T-helper 22 cell (primary cell): ENCODE results near the gene KLHL26.
"Not testable (repeated sequence)": the region's sequence is repeated elsewhere in the genome, so short reads cannot be mapped to it uniquely, and the experiment has no call there.

Source experiments
- DNase-seq: peaks from one replicate; pipeline ENCODE4 v3.0.0-alpha.2; 2020; ENCODE audit warnings: low read depth

Gene KLHL26

DNA sequence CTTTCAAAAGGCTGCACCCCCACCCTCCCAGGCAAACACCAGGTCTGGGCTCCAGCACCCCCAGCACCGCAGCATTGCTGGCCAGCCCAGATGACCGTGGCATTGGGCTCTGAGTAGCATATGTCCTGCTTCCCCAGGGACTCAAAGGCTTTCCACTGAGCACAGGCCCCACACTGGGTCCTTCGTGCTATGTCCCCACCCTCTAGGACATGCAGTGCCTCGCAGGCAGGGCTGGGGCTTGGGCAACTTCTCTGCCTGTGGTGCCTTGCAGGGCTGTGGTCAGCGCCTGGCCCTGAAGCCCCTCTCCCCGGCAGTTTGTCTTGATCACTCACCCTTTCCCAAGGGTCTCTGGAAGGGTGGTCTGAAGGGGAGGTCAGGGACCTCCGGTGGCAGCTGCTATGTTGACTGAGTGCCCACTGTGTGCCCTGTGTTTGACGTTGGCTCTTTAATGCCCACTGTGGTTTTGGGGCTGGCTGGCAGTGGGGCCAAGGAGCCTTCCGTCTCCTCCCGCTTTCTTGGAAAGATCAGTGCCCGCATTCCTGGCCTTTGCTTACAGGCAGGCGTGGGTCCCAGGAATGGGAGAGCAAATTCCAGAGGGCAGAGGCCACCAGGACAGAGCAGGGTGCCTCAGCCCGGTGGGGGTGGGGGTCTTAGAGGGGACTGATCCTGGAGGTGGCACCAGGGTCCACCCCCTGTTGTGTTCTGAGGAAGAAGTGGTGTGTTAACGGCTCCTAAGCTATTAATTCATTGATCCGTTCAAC is 26.3 kb downstream of the KLHL26 start:
- DNase-seq = no peak

DNA sequence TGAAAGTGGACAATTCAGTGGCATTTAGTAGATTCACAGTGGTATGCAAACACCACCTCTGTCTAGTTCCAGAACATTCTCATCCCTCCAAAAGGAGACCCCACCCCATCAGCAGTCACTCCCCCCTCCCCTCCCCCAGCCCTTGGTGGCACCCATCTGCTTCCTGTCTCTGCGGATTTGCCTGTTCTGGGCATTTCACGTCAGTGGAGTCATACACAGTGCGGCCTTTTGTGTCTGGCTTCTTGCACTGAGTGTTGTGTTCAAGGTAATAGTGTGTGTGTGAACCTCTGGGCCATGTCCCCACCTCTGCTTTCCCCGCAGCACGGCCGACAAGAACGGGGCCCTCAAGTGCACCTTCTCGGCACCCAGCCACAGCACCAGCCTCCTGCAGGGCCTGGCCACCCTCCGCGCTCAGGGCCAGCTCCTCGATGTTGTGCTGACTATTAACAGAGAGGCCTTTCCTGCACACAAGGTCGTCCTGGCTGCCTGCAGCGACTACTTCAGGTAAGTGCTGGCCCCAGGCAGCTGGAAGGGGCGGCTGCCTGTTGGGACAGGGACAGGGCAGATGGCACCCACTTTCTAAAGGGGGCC is 27.2 kb downstream of the KLHL26 start:
- no peak for DNase-seq

DNA sequence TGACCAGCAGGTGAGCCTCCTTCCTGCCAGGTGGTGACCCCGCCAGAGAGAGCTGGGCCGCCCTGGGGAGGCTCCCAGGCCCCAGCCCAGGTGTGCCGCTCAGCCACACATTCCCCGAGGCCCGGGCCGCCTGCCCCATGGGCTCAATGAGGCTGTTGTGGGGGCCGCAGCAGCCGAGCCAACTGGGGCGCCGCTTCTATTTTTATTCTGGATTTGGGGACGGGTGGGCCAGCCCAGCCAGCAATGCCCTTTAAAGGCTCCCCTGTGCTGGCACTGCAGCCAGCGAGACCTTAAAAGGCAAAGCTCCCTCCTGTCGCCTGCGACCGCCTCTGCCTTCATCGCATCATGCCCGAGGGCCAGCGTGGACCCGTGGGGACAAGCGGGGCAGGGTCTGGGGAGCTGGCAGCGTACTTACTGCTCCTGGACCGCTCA is 29.0 kb downstream of the KLHL26 start:
- no peak for DNase-seq

DNA sequence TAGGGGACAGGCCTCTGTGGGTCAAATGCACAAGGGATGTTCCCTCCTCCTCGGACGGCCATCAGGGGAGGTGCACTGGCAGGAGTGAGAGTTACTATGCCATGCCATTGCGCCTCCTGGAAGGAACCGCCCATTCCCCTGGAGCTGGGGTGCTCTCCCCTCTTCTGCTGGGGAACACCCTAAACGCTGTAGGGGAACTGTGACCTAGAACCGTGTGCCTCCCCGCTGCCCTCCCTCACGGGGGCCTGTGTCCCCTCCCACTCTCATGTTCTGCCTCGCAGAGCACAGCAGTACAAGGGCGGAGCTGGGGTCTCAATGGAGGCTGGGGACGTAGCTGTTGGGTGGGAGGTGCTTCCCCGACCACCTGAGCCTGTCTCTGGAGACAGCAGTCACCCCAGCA is 29.5 kb downstream of the KLHL26 start:
- DNase-seq = no peak

DNA sequence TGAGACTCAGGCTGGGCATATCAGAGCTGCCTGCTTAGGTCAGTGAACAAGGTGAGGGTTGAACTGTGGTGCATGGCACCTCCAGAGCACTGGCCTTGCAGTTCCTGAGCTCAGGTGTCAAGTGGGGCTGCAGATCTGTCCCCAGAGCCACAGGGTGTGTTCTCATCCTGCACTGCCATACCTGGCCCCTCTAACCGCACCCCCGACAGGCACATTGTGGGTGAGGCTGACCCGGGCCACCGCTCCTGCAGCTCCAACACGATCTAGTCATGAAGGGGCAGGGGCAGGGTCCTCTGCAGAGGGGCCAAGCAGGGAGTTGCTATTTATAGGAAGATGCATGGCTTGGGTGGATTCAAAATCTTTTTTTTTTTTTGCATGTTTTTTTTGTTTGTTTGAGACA is 30.0 kb downstream of the KLHL26 start:
- DNase-seq = no peak

DNA sequence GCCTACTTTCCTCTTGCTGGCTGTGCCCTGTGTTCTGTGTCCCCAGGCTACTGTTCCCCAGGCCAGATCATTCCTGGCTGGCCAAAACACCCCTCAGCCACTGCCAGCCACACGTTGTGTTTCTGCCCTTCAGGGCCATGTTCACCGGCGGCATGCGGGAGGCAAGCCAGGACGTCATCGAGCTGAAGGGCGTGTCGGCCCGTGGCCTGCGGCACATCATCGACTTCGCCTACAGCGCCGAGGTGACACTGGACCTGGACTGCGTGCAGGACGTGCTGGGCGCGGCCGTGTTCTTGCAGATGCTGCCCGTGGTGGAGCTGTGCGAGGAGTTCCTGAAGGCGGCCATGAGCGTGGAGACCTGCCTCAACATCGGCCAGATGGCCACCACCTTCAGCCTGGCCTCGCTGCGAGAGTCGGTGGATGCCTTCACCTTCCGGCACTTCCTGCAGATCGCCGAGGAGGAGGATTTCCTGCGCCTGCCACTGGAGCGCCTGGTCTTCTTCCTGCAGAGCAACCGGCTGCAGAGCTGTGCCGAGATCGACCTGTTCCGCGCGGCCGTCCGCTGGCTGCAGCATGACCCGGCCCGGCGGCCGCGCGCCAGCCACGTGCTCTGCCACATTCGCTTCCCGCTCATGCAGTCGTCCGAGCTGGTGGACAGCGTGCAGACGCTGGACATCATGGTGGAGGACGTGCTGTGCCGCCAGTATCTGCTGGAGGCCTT is 30.9 kb downstream of the KLHL26 start:
- DNase-seq = no peak

DNA sequence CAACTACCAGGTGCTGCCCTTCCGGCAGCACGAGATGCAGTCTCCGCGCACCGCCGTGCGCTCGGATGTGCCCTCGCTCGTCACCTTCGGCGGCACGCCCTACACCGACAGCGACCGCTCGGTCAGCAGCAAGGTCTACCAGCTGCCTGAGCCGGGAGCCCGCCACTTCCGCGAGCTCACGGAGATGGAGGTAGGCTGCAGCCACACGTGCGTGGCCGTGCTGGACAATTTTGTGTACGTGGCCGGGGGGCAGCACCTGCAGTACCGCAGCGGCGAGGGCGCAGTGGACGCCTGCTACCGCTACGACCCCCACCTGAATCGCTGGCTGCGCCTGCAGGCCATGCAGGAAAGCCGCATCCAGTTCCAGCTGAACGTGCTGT is 31.4 kb downstream of the KLHL26 start:
- no peak for DNase-seq

DNA sequence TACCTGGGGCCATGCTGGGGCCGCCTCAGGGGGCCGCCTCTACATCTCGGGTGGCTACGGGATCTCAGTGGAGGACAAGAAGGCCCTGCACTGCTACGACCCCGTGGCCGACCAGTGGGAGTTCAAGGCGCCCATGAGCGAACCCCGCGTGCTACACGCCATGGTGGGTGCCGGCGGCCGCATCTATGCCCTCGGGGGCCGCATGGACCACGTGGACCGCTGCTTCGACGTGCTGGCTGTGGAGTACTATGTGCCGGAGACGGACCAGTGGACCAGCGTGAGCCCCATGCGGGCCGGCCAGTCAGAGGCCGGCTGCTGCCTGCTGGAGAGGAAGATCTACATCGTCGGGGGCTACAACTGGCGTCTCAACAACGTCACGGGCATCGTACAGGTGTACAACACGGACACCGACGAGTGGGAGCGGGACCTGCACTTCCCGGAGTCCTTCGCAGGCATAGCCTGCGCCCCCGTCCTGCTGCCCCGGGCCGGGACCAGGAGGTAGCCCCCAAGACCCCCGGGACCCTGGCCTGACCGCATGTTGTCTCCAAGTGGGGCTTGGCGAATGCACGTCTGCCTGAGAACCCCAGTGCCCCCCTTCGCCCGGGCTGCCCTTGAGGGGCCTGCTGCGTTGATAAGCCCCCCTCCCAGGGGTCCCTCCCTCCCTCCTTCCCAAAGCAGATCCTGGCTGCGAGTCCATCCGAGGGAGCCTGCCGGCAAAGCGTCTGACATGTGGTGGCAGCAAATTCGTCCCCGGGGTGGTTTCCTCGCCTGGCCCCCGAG is 32.1 kb downstream of the KLHL26 start:
- DNase-seq = no peak

DNA sequence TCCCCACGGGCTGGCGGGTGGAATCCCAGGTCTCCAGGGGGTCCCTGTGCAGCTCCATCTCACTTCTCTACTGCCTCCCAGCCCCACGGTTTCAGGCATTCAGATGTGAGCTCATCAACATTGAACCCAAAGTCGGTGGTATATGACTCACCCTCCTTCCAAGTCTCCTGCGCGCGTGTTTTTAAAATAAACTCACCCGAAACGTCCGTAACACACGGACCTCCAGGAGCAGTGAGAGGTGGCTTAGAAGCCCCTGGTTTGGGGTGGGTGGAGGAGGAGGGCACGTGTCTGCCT is 32.6 kb downstream of the KLHL26 start:
- no peak for DNase-seq

DNA sequence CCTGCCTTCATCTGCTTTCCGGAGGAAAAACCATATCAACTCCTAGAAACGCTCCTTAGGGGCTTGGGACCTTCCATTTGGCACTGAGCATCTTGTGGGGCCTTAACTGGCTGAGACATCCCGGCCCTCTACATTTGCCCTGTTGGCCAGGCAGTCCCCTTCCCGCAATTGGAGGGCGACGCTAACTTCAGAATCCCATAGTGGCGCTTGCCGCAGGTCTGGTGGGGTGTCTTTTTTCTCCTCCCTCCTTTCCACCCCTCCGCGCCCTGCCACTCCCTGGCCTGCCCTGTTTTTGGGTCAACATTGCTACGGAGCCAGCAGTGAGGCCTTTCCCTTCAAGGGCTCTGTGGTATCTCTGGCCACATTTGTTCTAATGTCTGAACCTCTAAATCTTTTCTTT is 33.1 kb downstream of the KLHL26 start:
- DNase-seq = no peak

DNA sequence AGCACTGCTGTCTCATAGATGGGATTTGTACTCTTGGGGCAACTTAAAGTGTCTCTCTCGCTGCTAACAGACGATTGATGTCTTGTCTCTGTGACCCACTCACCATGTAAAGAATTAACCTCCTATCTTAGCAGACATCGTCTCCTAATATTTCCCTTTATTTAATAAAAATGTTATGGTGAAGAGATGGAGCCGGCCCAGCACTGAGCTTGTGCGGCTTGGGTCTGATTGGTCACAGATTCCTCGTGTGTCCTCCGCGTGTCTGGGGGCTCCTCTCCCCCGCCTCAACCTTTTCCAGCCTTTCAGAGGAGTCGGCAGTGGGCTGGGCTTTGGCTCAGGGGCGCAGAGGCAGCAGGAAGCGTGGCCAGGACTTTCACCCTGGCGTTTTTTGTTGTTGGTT is 33.5 kb downstream of the KLHL26 start:
- no peak for DNase-seq

DNA sequence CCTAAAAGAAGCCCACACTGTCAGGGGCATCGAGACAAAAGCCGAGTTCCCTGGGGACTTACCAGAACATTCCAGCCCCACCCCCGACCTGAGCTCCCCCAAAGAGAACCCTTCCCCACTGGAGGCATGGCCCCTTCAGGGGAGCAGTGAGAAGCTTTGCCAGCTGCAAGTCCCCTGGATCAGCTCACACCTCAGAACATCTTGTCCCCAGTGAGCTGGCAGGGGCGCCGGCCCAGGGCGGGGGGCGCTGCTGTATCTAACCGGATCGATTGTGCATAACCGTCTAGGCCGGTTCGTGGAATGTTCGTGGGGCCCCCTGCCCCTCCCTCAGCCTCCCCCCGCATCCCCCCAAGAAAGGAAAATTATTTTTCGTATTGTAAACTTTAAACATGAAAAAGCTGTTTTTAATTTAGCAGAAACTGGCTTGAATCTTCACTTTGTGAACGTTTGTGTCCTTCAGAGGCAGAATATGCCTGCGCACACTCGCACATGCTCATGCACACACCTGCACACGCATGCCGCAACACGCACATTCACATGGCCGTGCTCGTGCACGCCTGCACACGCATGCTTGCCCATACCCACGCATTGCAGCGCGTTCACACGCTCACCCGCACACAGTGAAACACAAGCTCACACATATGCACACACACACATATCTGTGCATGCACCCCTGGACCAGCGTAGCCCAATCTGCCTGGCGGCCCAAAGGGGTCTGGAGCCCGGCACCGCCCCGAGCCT is 34.6 kb downstream of the KLHL26 start:
- DNase-seq = no peak

DNA sequence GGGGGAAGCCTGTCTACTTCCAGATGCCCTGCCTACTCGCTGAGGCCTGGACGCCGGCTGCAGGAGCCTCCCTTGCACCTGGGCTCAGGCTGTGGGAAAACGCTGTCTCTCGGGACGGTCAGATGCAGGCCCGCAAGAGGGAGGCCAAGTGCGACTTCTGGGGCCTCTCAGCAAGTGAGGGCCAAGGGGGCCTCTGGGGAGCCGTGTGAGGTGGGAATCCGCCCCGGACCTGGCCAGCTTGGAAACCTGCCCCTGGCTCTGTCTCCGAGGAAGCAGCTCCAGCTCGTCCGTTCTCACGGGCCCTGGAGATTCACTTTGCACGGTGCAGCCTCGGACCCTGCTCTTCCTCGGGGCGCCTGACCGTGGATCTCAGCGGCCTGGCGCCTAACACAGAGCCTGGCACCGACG is 35.2 kb downstream of the KLHL26 start:
- no peak for DNase-seq

DNA sequence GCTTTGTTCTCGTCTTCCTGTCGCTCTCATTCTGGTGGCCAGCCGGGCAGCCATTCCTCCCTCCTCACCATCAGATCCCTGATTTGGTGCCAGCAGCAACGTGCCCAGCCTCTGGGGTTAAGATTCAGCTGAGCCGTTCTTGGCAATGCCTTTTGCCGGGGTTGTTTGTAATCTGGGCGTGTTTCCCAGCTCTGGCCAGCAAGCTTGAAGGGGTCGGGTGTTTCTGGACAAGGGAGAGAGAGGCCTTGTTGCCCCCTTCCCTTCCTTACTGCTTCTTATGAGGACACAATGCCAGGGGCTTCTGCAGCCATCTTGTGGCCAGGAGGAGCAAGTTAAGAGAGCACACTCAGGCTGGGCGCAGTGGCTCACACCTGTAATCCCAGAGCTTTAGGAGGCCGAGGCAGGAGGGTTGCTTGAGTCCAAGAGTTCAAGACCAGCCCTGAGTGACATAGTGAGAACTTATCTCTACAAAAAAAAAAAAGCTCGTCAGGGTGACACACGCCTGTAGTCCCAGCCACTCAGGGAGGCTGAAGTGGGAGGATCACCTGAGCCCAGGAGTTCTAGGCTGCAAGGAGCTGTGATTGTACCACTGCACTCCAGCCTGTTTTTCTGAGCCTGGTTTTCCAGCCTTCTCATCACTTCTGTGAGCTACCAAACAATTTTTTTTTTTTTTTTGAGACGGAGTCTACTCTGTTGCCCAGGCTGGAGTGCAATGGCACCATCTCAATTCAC is 35.9 kb downstream of the KLHL26 start:
- no peak for DNase-seq

DNA sequence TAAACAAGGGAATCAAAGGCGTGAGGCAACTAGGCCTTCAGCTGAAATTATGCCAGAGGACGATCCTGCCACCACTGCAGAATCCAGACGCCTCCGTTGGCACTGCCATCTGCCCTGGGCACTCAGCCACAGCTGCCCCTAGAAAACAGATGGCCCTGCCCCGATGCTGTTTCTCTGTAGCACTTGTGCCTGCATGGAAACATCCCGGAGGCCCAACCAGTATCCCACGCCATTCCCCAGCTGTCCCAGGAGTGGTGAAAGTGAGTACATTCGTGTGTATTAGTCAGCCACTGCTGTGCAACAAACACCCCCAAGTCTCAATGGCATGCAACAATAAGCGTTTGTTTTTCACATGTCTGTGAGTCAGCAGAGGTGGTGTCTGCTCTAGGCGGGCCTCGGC is 37.8 kb downstream of the KLHL26 start:
- no peak for DNase-seq

DNA sequence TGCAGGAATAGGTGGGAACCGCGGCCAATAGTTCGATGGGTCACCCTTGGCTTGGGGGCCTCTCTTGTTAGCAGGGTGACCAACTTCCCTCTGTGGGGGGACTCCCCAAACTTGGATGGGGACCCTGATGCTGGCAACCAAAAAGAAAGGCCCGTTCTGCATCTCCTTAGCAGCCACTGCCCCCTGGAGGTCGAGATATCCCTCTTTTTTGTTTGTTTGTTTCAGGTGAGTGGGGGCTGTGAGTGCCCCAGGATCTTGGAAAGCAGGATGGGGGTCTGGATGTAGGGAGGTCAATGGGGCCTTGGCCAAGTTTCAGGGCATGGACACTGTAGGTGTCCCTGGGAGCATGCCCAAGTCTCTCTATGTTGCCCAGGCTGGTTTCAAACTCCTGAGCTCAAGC is 39.0 kb downstream of the KLHL26 start:
- DNase-seq = no peak

DNA sequence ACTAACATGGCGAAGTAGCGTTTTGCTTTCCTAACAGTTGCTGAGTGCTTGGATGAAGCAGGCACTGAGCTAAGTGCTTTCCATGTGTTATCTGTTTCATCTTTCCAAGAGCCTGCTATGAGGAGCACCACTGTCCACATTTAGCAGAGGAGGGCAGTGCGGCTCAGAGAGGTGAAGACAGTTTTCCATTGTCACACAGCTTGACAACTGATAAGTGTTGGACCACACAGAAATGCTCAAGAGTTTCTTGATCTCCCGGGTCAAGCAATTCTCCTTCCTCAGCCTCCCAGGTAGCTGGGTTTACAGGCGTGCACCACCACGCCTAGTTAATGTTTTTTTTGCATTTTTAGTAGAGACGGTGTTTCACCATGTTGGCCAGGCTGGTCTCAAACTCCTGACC is 39.9 kb downstream of the KLHL26 start:
- no peak for DNase-seq

DNA sequence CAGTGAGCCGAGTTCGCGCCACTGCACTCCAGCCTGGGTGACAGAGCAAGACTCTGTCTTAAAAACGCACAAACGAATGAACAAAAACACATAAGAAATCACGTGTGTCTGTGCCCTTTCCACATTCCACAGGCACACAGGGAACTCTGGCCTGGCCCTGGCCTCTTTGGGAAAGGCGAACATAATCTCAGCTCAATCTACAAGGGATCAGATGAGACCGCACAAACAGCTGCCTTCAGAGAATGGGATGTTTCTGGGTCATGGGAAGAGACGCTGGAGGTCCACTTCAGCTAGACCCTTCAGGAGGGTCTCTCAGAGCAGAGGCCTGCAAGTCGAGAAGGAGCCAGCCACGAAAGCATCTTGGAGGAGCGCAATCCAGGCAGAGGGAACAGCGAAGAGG is 40.3 kb downstream of the KLHL26 start:
- DNase-seq = no peak

DNA sequence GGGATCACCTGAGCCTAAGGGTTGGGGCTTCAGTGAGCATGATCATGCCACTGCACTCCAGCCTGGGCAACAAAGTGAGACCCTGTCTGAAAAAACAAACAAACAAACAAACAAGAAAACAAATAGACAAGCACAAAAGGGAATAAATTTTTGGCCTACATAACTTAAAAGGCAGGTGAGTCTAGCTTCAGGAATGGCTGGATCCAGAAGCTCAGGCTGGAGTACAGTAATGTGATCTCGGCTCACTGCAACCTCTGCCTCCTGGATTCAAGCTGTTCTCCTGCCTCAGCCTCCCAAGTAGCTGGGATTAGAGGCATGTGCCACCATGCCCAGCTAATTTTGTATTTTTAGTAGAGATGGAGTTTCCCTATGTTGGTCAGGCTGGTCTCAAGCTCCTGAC is 43.3 kb downstream of the KLHL26 start:
- not testable (repeated sequence) for DNase-seq

DNA sequence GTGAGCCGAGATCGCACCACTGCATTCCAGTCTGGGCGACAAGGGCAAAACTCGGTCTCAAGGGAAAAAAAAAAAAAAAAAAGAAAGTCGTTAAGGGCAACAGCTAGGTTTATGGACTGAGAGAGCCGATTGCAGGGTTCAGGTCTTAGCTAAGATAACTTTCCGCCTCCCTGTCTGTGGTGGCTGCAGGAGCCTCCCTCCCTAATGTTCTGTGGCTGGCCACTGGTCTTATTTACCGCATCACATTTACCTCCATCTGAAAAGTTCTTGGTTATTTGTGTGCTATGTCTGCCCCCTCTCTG is 45.9 kb downstream of the KLHL26 start:
- DNase-seq = no peak

DNA sequence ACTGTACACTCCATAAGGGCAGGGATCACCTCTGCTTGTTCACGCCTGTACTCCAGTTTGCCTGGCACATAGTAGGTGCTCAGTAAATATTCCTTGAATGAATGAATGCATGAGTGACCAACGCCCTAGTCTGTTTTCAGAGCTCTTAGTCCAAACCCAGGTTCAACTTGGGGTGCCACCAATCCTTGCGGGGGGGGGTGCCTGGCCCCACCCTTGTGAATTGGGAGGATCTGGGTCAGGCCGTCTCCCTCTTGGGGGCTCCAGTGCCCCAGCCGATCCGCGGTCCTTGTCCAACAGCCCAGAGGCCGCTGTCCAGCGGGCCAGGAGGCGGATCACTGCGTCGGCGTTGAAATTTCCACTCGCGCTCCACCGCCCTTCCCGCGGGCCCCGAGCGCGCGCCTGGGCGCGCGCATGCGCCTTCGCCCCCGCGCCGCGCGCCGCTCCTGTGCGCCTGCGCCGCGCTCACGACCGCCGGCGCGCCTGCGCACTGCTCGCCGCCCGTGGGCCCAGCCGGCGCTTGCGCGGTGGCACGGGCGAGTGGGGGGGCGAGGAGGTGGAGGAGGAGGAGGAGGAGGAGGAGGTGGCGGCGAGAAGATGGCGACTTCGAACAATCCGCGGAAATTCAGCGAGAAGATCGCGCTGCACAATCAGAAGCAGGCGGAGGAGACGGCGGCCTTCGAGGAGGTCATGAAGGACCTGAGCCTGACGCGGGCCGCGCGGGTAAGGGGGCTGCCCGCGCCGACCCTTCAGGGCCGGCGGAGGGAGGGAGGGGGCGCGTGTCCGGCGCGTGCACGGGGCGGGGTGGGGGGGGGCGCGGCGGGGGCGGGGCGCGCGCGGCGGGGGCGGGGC is 46.5 kb downstream of the KLHL26 start, which contains the start of gene CRTC1:
Gene CRTC1 (plus strand): TSS at position 572 of the 849 bp plus-strand sequence. CDS start 23 bp downstream, at position 595.
- peak; percentile 86 for DNase-seq
